Stimulated activated CD8-positive, alpha-beta memory T cell treated with anti-CD3 and anti-CD28 coated beads, Interleukin-7, amount 100 ng/mL, for 24 hours (primary cell): Measurements from ENCODE around the gene ANKZF1.

Experiments
- DNase-seq: peaks from one replicate; pipeline ENCODE4 v3.0.0-alpha.2; 2020; ENCODE audit warnings: low read depth

ANKZF1 gene

DNA sequence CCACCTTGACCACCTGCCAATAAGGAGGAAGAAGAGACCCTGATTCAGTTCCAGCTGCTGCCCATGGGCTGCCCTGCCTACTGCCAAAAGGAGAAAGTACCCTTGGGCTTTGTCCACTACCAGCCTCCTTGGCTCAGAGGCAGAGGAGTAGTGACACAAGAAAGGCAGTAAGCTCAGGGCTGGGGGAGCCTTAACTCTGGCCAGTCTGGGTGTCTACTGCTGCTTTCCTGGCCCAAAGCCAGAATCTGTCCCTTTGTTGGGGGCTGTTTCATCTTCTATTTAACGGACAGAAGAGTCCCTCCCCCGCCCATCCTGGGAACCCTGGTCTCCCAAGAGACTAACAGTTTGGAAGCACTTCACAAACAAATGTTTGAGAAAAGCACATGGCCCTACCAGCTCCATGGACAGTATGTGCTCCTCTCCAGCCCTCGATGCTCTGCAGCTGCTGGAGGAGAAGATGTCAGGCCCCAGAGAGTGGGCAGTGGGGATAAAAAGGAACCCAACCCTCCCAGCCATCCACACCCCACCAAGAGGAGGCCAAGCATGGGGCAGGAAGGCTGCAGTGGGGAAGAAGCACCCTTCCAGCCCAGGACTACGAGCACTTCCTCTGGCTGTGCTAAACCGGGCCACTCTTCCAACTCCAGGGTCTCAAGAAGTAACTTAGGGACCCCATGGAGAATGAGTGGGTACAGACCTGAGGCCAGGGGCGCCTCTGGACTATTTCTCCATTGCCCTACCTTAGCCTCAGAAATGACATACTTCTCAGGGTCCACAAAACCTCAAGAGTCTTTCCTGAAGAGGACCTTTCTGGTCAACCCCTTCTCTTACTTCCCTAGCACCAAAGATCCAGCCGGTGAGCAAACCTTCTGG lies 1.3 kb upstream of the ANKZF1 start:
- no peak for DNase-seq

DNA sequence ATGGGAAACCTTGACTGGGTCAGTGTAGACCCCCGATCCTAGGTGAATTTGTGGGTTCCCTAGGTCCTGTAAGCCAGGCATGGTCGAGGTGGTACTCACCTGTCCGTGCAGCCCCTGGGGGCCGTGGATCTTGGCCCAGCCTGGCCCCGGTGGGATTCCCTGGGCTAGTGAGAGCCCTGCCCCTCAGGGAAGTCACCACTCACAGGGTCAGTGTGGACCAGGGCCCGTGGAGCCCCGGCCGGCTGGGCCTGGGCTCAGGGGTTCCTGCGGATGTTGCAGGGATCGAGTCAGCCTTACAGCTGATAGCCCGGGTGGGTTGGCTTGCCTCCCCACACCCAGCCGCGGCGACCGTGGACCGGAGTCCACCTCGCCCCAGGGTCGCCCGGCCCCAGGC lies 698 bp upstream of the ANKZF1 start:
- no peak for DNase-seq

DNA sequence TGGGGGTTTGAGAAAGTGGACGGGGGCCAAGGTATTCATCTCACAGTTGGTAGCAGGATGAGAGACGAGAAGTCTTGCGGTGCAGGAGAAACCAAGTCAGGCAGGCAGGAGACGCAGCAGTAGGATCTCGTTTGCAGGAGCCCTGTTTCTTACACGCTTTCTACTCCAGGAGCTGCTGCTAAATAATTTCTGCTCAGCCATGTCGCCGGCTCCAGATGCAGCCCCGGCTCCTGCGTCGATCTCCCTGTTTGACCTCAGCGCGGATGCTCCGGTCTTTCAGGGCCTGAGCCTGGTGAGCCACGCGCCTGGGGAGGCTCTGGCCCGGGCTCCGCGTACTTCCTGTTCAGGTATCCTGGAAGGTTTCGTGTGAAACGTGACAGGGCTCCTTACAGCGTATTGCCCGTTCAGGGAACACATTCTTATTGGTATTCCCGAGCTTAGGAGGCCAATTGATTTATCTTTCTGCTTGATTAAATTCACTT lies 494 bp downstream of the ANKZF1 start:
- no peak for DNase-seq

DNA sequence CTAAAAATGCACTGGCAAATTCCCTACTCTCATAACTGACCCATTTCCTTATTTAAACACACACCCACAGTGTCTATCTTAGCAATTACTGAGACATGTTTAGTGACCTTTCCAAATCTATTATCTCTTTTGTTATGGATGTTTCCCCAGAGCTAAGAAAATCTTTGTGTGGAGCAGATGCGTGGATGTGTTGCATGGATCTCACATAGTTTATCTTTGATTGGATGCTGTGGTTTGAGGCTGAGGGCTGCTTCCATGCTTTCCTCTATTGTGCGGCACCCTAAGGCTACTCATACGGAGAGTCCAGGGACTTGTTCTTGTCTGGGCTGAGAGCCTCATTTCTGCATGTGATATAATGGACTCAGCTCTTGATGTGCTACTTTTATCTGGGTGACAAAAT lies 4.7 kb downstream of the ANKZF1 start:
- no peak for DNase-seq

DNA sequence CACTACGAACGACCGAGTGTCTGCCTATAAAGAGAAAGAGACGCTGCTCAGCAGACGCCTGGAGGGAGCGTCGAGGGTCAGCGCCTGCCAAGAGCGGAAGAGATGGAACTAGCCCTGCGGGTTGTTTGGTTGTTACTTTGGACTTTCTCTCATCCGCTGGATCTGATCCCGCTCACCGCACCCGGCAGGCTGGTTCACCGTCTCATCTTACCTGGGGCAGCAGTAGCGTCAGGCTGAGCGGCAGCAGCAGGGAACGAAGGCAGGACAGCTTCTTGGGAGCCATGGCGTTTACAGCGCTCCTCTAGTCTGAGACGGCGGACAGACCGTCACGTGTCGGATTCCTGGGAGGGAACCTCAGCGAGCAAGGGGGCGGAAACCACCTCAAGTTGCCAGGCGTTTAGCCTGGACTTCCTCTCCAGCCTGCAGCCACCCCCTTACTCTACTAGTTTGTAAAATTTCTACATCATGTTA lies 13.7 kb downstream of the ANKZF1 start:
- no peak for DNase-seq

DNA sequence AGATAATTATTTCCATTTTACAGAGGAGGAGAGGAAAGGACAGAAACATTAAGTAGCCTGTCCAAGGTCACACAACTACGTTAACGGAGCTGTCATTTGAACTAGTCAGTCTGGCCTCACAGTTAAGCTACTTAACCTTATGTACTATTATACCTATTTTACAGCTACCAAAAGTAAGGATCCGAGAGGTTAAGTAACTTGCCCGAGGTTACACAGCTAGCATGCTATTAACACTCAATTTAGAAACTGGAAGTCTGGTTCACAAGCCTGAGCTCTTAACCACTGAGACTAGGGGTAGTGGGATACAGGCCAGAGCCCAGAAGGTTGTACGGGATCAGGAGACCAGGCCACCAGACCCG lies 15.2 kb downstream of the ANKZF1 start:
- no peak for DNase-seq

DNA sequence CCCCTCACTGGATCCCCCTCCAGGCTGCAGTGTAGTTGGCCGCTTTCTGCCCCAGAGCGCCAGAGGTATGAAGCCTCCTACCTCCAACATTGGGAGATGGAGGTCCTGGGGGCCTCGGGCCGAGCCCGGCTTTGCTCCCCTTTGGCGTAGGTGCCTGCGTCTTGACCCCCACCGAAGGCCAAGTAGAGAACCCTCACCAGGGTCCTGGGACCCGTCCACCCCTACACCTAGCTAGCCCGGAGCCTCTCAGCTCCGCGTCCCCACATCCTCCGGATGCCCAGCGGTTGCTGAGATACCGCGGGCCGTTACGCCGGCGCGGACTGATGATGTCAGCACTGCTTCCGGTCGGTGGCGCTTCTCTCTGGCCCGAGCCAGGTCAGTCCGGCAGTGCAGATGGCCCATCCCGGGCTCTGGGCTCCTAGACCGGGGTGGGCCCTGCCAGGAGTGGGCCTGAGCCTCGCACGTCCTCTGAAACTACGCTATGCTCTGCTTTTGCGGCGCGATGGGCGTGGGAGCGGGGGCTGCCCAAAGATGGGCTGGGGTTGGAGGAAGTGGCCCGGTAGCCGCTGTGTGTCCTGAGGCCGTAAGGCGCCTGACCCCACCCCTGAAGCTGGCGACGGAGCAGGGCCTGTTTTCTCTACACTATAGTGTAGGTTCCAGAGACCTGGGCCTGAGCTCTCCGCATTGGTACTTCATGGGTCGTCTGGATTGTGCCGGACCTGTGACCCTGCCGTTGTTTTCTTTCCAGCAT lies 15.7 kb downstream of the ANKZF1 start, which contains the start of the genes GLB1L and STK16:
Gene GLB1L, minus strand, starts transcription at position 297 of the 751 bp plus-strand sequence. CDS start 1,871 bp downstream, outside the sequence.
Gene STK16, plus strand, starts transcription at position 332 of the 751 bp plus-strand sequence. CDS start 521 bp downstream, outside the sequence.
- peak; percentile 86 for DNase-seq

DNA sequence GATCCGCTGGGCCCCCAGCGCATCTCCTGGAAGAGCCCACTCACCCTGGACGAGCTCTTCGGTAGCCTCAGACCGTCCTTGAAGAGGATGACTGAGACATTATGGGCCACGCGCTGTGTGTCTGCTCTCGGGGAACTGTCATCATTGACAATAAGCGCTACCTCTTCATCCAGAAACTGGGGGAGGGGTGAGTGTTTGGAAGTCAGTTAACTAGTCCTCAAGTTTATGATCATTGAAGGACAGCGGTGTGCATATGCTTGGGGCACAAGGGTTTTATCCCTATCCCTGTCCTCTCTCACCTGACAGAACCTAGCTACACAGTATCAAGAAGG lies 16.3 kb downstream of the ANKZF1 start:
- DNase-seq, result no peak

DNA sequence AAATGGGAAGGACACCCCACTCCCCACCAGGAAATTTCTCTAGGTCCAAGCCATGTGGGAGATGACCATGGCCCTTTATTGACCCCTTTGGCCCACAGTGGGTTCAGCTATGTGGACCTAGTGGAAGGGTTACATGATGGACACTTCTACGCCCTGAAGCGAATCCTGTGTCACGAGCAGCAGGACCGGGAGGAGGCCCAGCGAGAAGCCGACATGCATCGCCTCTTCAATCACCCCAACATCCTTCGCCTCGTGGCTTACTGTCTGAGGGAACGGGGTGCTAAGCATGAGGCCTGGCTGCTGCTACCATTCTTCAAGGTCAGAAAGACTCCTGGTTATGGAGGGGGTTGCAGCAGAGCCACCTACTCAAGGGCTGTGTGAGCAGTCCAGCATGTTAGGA lies 17.0 kb downstream of the ANKZF1 start:
- DNase-seq, result no peak

DNA sequence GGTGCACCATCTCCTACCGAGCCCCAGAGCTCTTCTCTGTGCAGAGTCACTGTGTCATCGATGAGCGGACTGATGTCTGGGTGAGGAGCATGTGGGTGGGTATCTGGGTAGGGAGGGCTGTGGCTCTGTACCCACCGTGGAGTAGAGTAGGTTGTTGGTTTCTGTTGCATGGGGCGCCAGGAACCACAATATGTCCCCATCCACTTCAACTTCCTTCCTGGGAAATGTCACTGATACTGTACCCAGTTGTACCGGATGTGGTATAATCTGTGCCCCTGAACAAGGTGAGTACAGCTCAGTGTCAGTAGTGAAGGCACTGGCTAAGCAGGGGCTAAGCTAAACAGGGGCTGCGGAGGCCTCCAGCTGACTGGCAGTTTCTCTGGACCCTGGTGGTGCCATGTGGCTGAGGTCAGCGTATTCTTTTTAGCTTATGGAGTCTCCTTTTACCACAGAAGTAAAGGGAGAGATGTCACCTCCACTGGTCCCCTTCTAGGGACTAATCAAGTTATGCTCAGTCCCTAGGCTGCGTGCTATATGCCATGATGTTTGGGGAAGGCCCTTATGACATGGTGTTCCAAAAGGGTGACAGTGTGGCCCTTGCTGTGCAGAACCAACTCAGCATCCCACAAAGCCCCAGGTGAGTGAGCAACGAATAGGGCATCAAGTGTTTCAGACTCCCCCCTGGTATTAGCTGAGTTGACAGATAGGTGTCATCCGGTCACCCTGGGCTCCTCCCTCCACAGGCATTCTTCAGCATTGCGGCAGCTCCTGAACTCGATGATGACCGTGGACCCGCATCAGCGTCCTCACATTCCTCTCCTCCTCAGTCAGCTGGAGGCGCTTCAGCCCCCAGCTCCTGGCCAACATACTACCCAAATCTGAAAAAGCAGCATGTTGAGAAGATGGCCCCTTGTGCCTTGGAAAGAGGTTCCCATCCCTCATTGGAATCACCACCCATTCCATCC lies 18.4 kb downstream of the ANKZF1 start:
- DNase-seq, result peak; percentile 30

DNA sequence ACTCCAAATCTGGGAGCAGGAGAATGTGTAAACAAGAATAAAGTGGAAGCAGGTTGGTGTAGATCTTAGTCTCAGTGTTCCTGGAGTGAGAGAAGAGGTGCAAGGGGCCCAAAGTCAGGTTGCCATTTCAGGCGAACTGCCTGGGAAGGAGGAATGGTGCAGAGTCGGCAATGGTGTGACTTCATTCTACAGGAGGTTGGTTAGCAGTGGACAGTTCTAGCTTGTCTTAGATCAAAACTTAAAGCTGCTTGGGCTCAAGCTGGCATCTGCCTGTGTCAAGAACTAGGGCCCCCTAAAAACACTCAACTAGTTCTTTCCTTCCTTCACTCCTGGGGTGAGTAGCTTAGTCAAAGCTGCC lies 19.2 kb downstream of the ANKZF1 start:
- DNase-seq, result no peak

DNA sequence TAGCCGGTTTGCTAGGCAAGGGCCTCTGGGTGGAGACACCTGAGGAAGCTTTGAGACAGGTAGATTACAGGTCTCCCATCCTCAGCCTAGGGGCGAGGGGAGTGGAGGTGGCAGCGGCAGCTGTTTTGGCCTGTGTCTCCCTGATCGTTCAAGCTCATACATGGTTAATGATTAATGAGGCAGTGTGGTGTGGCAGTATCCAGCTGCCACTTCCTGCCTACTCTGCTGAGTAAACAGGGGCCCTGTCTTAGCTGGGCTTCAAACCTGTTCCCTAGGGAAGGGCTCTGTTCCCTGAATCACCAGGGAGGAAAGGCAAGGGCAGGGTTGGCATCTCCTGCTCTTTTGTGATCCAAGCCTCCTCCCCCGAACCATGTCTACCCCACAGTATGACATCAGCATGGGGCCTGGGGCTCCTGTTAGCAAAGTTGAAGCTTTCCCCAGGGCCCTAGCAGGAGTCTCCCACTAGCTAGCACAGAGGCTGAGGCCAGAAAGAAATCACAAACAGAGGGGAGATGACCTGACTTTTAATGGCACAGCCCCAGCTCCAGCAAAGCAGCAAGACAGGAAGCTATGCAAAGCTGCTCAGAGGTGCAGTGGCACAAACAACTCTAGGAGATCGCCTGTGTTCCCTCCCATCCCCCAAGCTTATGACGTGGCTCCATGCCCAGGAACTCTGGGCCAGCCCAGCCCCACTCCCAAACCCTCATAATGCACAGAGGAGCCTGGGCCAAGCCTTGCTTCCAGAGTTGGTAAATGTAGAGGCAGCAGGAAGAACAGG lies 19.8 kb downstream of the ANKZF1 start:
- DNase-seq, result no peak

DNA sequence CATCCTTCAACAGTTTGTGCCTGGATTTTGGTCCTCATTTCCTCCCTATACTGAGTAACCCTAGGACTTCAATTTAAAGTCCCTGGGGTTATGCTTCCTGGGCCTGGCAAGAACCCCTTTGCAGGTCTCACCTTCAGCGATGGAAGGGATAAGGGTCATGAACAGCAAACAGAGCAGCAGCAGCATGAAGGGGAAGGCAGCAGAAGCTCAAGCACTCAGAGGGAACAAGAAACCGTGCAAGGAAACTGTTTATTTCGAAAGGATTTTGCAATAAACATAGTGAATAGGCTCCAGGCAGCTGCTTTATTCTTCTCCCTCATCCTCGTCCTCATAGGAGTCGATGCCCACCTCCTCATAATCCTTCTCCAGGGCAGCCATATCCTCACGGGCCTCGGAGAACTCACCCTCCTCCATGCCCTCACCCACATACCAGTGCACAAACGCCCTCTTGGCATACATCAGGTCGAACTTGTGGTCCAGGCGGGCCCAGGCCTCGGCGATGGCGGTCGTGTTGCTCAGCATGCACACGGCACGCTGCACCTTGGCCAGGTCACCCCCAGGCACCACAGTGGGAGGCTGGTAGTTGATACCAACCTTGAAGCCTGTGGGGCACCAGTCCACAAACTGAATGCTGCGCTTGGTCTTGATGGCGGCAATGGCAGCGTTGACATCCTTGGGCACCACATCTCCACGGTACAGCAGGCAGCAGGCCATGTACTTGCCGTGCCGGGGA lies 20.6 kb downstream of the ANKZF1 start:
- DNase-seq, result no peak

DNA sequence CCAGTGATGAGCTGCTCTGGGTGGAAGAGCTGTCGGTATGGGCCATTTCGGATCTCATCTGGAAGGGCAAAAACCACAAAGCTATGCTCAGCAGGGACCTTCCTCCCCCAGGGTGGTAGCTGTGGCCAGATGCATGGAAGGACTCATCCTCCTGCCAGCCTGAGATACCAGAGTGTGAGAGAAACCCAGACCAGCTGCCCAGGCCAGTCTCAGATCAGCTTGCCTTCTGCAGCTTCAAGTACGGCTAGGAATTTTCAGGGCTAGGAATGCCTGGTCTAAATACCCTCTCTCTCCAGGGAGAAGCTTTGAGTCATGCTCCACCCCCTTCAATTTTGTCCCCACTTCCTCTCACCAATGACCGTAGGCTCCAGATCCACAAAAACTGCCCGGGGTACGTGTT lies 22.1 kb downstream of the ANKZF1 start:
- no peak for DNase-seq

DNA sequence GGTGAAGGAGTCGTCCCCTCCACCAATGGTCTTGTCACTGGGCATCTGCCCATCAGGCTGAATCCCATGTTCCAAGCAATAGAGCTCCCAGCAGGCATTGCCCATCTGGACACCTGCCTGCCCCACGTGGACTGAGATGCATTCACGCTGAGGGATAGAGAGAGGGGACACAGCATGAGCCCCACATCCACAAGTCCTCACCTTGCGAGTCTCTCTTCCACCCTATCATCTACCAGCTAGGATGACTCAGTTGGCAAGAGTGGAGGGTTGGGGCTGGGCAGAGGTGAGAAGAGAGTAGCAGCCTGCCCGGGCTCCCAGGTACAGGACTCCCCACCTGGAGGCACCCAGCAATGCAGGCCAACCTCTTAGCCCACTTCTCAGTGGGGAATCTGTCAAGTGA lies 22.5 kb downstream of the ANKZF1 start:
- DNase-seq, result no peak

DNA sequence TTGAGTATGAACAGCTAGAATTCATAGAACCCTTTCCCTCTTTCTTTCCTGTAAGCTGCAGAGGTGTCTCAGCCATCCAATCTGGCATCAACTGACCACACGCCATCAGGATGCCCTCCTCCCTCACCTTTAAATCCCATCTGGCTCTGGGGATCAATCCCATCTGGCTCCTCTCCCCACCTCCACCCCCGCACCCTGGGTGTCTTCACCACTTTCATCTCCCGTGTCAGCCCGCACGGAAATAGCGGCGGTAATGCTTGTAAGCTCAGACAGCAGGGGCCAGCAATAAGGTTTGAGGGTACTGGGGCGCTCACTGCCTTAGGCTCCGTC lies 22.9 kb downstream of the ANKZF1 start:
- DNase-seq, result no peak

DNA sequence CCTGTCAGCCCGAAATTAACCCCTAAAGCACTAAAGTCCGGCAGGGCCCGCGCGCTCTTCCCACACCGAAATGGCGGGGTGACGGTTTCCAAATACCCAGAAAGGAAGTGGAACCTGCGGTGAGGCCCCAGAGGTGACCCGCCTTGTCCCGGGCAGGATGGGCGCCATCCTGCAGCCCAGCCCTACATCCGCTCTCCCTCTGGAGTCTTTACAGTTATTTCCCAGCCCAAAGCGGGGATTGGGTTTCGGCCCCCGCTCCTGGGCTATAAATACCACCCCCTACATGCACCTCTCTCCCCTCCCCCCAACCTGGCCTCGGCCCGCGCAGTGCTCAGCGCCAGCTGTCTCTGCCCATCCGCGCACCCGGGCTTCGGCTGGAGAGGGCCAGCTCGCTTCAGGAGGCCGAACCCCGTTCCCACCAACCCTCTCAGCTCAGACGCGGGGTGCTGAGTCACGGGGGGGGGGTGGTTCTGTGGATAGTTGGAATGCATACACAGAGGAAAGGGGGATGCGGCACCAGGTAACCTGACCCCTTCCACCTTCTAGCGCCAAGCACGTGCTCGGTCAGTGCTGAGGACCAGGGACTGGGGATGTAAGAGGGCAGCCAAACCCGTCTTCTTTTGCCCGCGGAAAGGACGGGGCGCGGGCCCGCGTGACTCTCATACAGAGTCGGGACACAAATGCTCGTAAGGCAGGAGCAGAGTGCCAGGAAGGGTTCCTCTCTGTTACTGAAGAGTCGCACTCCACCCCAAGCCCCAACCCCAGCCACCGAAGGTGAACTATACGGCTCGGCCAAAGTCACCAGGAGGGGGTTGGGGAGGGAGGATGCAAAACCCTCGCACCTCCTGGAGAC lies 23.5 kb downstream of the ANKZF1 start, which contains the start of gene TUBA4B:
Gene TUBA4B, plus strand, starts transcription at position 344 of the 853 bp plus-strand sequence. Its CDS starts 165 bp downstream, at position 509.
- no peak for DNase-seq

DNA sequence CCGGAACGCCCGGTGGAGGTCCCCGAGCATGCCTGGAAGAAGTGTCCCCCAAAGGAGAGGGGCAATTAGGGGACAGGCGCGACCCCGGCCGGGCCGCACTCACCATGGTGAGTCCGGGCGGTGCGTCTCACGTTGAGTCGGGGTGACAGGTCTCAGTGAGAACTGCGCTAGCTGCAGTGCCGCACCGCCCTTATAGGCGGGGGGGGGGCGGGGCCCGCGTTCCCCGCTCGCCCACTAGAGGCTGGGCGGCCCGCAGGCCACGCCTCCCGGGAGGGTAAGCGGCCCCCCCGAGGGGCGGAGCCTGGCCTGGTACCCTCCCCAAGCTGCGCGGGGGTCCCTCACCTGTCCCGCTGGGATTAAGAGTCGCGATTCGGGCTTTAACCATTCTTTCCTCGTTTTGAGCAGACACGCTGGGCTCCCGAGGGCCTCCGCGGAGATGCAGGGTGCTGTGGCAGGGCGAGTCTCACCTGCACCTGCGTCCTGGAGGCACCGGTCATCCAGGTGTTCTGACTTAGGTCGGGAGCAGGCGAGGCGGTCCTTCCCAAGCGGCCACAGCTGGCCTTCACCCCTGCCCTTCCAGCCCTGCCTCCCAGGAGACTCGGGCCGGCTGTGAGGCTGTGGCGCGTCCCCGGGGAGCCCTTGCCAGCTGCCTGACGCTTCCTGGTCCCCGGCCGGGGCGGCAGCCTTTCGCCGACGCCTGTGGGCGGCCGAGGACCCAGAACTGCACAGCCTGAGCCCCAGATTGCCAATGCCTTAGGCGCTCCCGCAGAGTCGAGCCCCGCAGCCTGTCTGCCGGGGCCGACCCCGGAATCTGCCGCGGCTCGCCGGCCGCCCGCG lies 24.4 kb downstream of the ANKZF1 start, which contains the start of gene TUBA4A:
Gene TUBA4A, minus strand, starts transcription at position 166 of the 837 bp plus-strand sequence. Its CDS starts 60 bp downstream, at position 106.
- peak; percentile 71 for DNase-seq
